MG63 (cell line): ENCODE data around the gene DGKG. TPM values are rescaled to one million over a fixed set of nuclear protein-coding genes. Genes with fewer than 3 reads are reported as not detected.

ENCODE experiments used
- DNase-seq: peaks from one replicate; pipeline ENCODE4 v3.0.0-alpha.2; 2020
- H3K27me3 ChIP-seq: fragments of 250-450 bp; sonication (Bioruptor Pico); 2 replicates; pipeline ENCODE4 v1.5.1; 2020; ENCODE audit warnings: mild to moderate bottlenecking, moderate library complexity
- H3K36me3 ChIP-seq: fragments of 250-450 bp; sonication (Bioruptor Pico); 2 replicates; pipeline ENCODE4 v1.5.1; 2020; ENCODE audit warnings: mild to moderate bottlenecking, moderate library complexity
- H3K4me3 ChIP-seq: fragments of 250-450 bp; sonication (Bioruptor Pico); 2 replicates; pipeline ENCODE4 v1.5.1; 2020; ENCODE audit warnings: mild to moderate bottlenecking, moderate library complexity
- H3K9me3 ChIP-seq: fragments of 250-450 bp; sonication (Bioruptor Pico); 2 replicates; pipeline ENCODE4 v1.5.1; 2020; ENCODE audit warnings: mild to moderate bottlenecking, moderate library complexity
- total RNA-seq: library from RNA; depleted of rRNA; stranded (reverse); fragments of >200 nt; shearing (Covaris generic); gene quantifications from 2 replicates; pipeline ENCODE4 v1.2.3, GENCODE V29; 2014; ENCODE audit warnings: low replicate concordance

The DGKG gene
- total RNA-seq, 1 experiment from 2014 or later, result 2.6 TPM

DNA sequence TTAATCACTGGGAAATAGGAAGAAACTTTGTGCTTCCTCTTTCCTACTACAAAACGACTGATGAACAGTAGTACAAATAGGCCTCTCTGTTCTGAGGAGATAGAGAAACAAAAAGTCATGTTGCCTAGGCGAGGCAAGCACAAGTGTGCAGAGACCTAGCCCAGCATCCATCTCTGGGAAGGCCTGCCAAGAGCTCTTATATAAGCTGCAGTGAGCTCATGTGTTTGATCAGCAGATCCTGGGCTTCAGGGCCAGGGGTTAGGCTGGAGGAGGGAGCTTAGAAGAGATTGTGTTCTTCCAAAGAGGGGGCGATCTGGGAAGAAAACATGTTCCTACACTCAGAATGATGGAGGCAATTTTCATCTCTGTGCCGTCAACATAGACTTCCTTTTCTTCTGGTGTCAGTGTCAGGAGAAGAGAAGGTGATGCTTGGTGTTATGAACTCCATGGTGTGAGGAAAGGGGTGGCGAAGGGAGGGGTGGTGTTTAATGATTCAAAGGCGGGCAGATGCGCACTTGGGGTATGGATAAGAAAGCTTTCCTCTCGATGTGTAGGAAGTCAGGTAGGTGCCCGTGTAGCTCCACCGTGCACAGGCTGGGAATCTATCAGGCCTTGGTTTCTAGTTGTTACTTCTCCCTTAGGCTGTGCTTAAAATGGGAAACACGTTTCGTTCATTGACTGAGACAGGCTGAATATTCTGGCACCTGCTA, 223.6 kb downstream of the DGKG start:
- H3K9me3 ChIP-seq, result no peaks in the 10 kb centered on the region
- 0 out of 2 replicates have a peak, but pooled peaks cover 2% of the 10 kb centered on the region for H3K27me3 ChIP-seq
- H3K36me3 ChIP-seq, result no peaks in the 10 kb centered on the region
- no peak for DNase-seq
- H3K4me3 ChIP-seq, result no peak overlapping the region

GRCh38 chr3:186137051-186137685, 224.9 kb downstream of the DGKG start:
- DNase-seq, result no peak
- Histone ChIP-seq H3K4me3 (no peak overlapping the region), H3K9me3 (no peaks in the 10 kb centered on the region), H3K27me3 (no peaks in the 10 kb centered on the region), H3K36me3 (no peaks in the 10 kb centered on the region)

DNA sequence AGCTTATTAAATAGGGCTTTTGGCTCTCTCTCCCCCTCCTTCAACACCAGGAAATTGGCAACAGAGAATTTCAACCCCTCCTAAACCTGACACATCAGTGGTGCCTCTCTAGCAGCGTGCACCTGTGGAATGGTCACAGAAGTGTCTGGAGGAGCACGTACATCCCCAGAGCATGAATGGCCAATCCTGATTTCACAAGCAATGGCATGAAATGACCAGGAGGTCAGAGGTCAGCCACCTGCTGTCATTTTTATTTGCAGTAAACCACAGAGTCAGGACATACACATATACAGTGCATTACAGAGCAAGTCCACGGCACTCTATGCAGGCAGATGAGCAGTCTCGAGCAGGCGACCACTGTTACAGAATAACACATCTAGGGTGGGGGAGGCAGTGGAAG, 228.1 kb downstream of the DGKG start:
- H3K9me3 ChIP-seq, result no peaks in the 10 kb centered on the region
- no peak overlapping the region for H3K4me3 ChIP-seq
- no peaks in the 10 kb centered on the region; the same call in 1 of the 2 replicates for H3K27me3 ChIP-seq
- H3K36me3 ChIP-seq, result no peaks in the 10 kb centered on the region
- DNase-seq, result no peak

- H3K9me3 ChIP-seq, result no peaks in the 10 kb centered on the region
- H3K27me3 ChIP-seq, result no peaks in the 10 kb centered on the region; the same call in 1 of the 2 replicates
- no peak overlapping the region for H3K4me3 ChIP-seq
- no peaks in the 10 kb centered on the region for H3K36me3 ChIP-seq
- no peak for DNase-seq
These were observed 229.5 kb downstream of the DGKG start for GRCh38 chr3:186132487-186132886.

DNA sequence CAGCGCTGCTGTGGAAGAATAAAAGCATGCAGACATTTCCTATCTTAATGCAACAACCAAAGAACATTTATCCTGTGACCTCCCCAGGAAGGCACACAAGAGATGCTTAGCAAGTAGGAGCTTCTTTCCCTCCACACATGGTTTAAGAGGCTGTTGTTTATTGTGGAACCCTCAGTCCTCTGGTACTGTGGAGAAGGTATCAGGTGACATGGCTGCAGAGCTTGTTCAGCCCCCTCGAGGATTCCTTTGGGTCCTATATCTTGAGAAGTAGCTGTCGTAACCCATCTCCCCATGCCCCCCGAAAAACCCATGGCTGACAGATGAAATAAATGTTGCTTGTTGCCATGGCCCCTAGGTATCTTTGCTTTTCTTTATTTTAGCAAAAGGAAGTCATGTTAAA, 232.8 kb downstream of the DGKG start:
- Histone ChIP-seq H3K4me3 (no peak overlapping the region), H3K36me3 (no peaks in the 10 kb centered on the region), H3K27me3 (no peaks in the 10 kb centered on the region; the same call in 1 of the 2 replicates), H3K9me3 (no peaks in the 10 kb centered on the region)
- DNase-seq, result no peak

DNA sequence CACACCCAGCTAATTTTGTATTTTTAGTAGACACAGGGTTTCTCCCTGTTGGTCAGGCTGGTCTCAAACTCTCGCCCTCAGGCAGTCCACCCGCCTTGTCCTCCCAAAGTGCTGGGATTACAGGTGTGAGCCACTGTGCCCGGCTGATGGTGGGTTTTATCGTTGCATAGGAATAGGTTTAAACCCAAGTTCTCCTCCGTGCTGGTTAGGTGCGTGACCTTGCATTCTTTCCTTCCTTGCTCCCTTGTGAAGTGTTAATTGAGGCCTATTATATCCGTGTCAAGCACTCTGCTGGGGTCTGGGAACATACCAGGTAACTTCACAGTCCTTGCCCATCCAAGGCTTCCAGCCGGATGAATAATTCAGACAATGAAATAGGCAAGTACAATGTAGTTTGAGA, 233.9 kb downstream of the DGKG start:
- no peaks in the 10 kb centered on the region for H3K36me3 ChIP-seq
- no peaks in the 10 kb centered on the region for H3K9me3 ChIP-seq
- no peak overlapping the region for H3K4me3 ChIP-seq
- DNase-seq, result no peak
- H3K27me3 ChIP-seq, result no peaks in the 10 kb centered on the region; the same call in 1 of the 2 replicates

DNA sequence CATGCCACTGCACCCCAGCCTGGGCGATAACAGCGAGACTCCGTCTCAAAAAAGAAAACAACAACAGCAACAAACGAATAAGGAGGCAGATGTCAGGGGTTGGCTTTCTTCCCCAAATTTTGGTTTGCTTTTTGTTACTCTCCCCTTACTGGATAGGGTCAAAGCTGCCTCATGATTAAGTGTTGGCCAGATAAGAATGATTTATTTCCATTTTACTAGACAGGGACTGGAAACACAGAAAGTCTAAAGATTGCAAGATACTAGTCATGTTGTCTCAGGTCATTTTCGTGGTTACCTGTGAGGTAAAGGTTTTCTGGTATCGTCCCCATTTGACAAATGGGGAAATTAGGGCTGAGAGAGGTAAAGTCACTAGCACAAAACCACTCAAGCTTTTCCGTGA, 234.6 kb downstream of the DGKG start:
- H3K4me3 ChIP-seq, result no peak overlapping the region
- no peaks in the 10 kb centered on the region for H3K36me3 ChIP-seq
- no peaks in the 10 kb centered on the region; the same call in 1 of the 2 replicates for H3K27me3 ChIP-seq
- DNase-seq, result no peak
- no peaks in the 10 kb centered on the region for H3K9me3 ChIP-seq

DNA sequence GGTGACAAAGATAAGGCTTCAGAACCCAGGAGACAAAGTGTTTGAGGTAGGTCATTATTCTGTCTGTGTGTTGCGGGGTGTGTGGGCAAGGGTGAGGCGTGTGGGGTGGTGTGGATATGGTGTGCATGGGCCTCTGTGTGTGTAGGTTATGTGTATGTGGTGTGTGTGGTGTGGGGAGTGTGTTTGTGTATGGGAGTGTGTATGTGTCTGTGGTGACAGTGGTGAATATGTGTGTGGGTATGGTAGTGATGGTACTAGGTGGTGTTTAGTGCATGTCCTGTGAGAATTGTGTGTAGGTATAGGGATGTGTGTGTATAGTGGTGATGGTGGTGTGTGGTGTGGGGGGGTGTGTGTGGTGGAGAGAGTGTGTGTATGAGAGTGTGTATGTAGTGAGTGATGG, 236.9 kb downstream of the DGKG start:
- no peak for DNase-seq
- no peak overlapping the region for H3K4me3 ChIP-seq
- H3K9me3 ChIP-seq, result no peaks in the 10 kb centered on the region
- H3K36me3 ChIP-seq, result no peaks in the 10 kb centered on the region
- H3K27me3 ChIP-seq, result no peaks in the 10 kb centered on the region

DNA sequence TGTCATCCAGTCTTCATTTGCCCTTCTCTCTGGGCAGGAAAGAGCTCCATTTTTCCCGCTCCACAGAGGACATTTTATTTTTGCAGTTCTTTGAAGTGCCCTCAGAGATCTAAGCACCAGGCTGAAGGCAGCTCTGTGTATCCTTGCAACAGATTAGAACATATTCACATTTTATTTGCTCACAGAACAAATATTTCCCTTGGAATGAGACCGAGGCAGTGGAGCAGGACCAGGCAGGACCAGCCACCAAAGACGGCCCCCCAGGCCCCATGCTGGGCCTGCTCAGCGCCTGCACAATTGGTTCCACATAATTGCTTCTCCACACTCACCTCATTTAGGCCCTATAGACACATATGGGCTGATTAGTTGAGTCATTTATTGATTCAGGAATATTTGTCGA, 237.4 kb downstream of the DGKG start:
- Histone ChIP-seq H3K36me3 (no peaks in the 10 kb centered on the region), H3K9me3 (no peaks in the 10 kb centered on the region), H3K4me3 (no peak overlapping the region), H3K27me3 (no peaks in the 10 kb centered on the region)
- DNase-seq, result no peak

DNA sequence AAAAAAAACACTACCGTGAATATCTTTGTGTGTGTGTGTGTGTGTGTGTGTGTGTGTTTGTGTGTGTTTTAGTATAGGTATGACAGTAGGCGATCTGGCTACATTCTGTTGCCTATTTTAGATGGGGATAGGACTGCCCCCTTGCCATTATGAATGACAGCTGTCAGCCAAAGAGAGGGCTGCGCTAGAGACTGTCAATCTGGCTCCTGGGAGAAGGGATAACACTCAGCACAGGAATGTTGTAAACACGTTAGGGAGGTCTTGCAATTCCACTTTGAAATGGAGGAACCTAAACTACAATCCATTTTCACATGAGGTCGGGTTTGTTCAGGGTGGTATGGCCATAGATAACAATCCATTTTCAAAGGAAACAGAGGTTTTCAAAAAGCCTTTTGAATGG, 239.0 kb downstream of the DGKG start:
- DNase-seq, result no peak
- H3K27me3 ChIP-seq, result peaks cover 5% of the 10 kb centered on the region

DNA sequence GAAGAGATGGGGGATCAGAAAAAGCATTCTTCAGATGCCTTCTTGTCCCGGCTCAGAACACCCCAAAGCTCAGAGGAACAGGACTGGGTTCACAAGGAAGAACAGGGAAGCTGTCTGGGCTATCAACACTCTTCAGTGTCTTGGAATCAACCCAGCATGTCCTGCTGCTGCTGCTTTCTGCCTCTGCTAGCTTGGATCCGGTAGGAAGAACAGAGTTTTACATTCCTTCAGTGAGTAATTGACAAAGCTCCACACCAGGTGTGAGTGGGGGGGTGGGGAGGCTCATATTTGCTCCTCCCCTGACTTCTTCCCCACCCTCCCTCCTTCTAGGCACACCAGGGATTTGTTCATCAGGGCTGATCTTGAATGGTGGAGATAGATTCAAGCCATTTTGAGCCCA, 240.1 kb downstream of the DGKG start:
- Histone ChIP-seq H3K36me3 (no peaks in the 10 kb centered on the region), H3K27me3 (peaks cover 5% of the 10 kb centered on the region), H3K9me3 (no peaks in the 10 kb centered on the region), H3K4me3 (no peak overlapping the region)
- DNase-seq, result no peak

More for the DNA sequence above, 239.0 kb downstream of the DGKG start:
- H3K4me3 ChIP-seq, result no peak overlapping the region
- H3K36me3 ChIP-seq, result no peaks in the 10 kb centered on the region
- no peaks in the 10 kb centered on the region for H3K9me3 ChIP-seq

DNA sequence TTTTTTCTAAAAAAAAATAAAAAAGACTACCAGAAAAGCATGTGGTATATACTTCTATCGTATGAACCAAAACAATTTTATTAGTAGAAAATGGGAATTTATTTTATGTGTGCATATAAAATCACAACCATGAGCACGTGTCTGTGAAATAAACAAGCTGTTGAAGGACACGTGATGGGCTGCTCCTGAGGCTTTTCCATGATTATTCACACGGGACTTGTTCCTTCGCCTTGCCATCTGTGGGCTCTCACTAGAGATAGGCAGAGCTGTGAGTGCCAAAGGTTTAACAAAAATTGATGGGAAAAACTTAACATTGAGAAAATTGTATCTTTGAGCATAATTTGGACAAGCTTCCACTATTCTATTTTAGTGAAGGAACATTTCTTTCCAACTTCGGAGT, 240.8 kb downstream of the DGKG start:
- no peaks in the 10 kb centered on the region for H3K36me3 ChIP-seq
- H3K4me3 ChIP-seq, result no peak overlapping the region
- H3K9me3 ChIP-seq, result no peaks in the 10 kb centered on the region
- DNase-seq, result no peak
- H3K27me3 ChIP-seq, result peaks cover 5% of the 10 kb centered on the region

DNA sequence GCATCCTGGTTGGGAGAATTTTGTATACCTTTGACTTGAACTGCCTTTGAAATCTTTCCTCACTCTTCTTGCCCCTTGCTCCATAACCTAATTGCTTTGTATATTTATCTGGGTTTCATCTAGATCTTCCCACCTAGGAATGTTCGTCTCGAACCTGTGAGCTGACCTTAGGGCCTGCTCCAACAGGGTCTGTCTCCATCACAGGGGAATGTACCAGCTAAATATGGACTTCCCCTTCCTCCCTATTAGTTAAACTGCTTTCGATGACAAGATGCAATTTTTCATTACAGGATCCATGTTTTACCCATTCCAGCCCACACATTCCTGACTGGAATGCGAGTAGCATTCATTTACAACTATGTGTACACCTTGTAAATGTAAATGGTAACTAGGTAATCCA, 242.5 kb downstream of the DGKG start:
- no peak for DNase-seq
- no peaks in the 10 kb centered on the region for H3K9me3 ChIP-seq
- H3K4me3 ChIP-seq, result no peak overlapping the region
- no peaks in the 10 kb centered on the region for H3K36me3 ChIP-seq
- H3K27me3 ChIP-seq, result peaks cover 5% of the 10 kb centered on the region

- H3K4me3 ChIP-seq, result no peak overlapping the region
- H3K27me3 ChIP-seq, result peaks cover 5% of the 10 kb centered on the region
- no peaks in the 10 kb centered on the region for H3K36me3 ChIP-seq
- no peaks in the 10 kb centered on the region for H3K9me3 ChIP-seq
- no peak for DNase-seq
These were observed 243.3 kb downstream of the DGKG start for GRCh38 chr3:186118692-186119091.

DNA sequence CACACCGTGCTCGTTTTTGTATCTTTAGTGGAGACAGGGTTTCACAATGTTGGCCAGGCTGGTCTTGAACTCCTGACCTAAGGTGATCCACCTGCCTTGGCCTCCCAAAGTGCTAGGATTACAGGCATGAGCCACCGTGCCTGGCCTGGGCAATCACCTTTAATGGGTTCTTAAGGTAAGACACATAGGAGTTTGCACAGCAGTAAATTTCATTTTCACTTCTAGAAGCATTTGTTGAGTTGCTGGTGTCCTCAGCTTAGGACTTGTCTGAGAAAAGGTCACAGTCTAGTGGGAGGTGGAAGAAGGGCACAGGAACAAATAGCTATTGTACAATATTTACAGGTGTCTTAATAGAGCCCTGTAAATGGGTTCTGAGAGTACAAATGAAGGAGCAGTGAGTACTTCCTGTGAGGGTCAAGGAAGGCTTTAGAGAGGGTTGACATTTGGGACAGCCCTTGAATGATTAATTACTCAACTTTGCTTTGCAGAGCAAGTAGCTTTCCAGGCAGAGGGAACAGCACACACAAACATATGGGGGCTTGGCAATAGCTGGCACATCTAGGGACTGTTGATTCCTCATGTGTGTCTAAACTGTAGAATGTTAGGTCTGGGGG, 244.4 kb downstream of the DGKG start:
- H3K27me3 ChIP-seq, result peaks cover 5% of the 10 kb centered on the region
- no peak for DNase-seq
- no peak overlapping the region for H3K4me3 ChIP-seq
- no peaks in the 10 kb centered on the region for H3K9me3 ChIP-seq
- H3K36me3 ChIP-seq, result no peaks in the 10 kb centered on the region

DNA sequence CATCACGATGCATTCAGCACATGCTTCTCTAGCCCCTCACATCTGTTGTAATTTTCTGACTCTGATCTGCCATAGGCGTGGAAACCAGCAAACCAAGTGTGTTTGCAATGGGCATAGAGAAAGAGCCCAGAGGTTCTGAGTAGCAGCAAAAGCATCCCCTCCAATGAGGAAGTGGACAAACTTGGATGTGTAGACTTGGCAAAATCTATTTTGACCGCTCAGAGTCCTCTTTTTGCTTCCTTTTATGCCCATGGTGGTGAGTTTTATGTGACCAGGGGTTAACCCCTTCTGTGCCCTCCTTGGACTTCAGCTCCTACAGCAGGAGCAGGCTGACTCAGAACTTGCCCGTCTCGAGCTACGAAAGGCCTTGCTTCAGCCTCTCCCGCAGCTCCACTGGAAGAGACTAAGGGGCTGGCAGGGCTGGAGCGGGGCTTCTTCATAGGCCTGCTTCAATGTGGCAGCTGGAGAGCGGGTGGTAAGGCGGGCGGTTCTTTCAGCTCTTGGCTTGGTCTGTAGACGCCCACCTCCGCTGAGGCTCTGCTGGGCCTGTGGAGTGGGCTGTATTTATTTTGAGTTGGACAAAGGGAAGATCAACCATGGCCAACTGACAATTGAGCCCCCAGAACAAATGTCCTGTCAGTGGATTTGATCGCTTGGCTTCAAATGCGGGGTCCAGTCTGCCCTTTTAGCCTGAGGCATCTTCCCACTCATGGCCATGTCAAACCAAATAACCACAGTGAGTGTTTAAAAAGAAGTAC, 246.6 kb downstream of the DGKG start:
- Histone ChIP-seq H3K27me3 (peaks cover 5% of the 10 kb centered on the region), H3K4me3 (no peak overlapping the region), H3K36me3 (no peaks in the 10 kb centered on the region), H3K9me3 (no peaks in the 10 kb centered on the region)
- DNase-seq, result no peak
